Brain microvascular endothelial cell (primary cell): ENCODE measurements around the gene ZNF782.
A peak's percentile ranks its signal among the peaks of the same experiment; 100 is the strongest.

Source experiments
- DNase-seq: peaks from one replicate; pipeline ENCODE4 v3.0.0-alpha.2; 2020
- H3K27ac ChIP-seq: fragments of 250-450 bp; sonication (Bioruptor Pico); 2 replicates; pipeline ENCODE4 v1.5.1; 2020; ENCODE audit warnings: mild to moderate bottlenecking, moderate library complexity
- H3K27me3 ChIP-seq: fragments of 250-450 bp; sonication (Bioruptor Pico); replicated peaks from 2 replicates; pipeline ENCODE4 v1.5.1; 2020; ENCODE audit warnings: mild to moderate bottlenecking
- H3K36me3 ChIP-seq: fragments of 250-450 bp; sonication (Bioruptor Pico); replicated peaks from 2 replicates; pipeline ENCODE4 v1.5.1; 2020; ENCODE audit warnings: mild to moderate bottlenecking
- H3K4me3 ChIP-seq: 2 replicates; pipeline ENCODE4 v1.5.1; 2011; ENCODE audit warnings: low read depth, mild to moderate bottlenecking, control low read depth, low read length, moderate library complexity
- CTCF ChIP-seq: IDR thresholded peaks from 2 replicates; pipeline ENCODE4 v1.5.1; 2011; ENCODE audit warnings: low read depth, mild to moderate bottlenecking, moderate library complexity, low read length, control low read depth, inconsistent platforms; ENCODE audit errors: missing control alignments
- in situ Hi-C: cut with HindIII; loops from 2 replicates; pipeline ENCODE4 v1.10.0; 2017; ENCODE audit warnings: low sequenced_read_pairs, low pct_ligation_motif_present

Gene ZNF782

GRCh38 chr9:96781552-96781951 lies 72.8 kb downstream of the ZNF782 start:
- no peak for TF ChIP-seq CTCF
- in situ Hi-C loops, result no loop called here
- H3K36me3 ChIP-seq, result no peaks in the 10 kb centered on the region
- no peak for DNase-seq
- H3K4me3 ChIP-seq, result no peak overlapping the region
- H3K27ac ChIP-seq, result no peak overlapping the region
- H3K27me3 ChIP-seq, result no peaks in the 10 kb centered on the region

DNA sequence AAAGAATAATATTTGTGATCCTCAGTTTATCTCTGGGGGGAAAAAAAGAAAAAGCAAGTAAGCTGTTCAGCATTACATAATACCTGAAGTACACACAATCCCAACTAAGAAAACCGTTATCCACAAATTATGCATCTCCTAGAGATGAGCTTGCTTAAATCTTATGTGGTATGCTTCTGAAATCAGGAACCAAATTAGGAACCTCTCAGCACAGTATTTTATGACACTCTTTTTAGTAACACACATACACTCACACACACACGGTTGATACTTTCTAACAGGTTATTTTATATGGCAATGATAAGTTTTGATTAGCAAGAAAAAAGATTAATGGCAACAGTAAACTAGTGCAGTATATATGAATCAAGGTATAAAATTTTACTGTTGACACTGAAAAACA lies 75.2 kb downstream of the ZNF782 start:
- TF ChIP-seq CTCF, result no peak
- in situ Hi-C loops, result no loop called here
- Histone ChIP-seq H3K27ac (no peak overlapping the region), H3K36me3 (peaks cover 11% of the 10 kb centered on the region), H3K27me3 (no peaks in the 10 kb centered on the region), H3K4me3 (no peak overlapping the region)
- no peak for DNase-seq

GRCh38 chr9:96777426-96777864 lies 76.9 kb downstream of the ZNF782 start:
- in situ Hi-C loops, result no loop called here
- Histone ChIP-seq H3K36me3 (peaks cover 17% of the 10 kb centered on the region), H3K27ac (peak overlapping the region; percentile 2), H3K4me3 (peak overlapping the region; percentile 82), H3K27me3 (no peaks in the 10 kb centered on the region)
- DNase-seq, result no peak
- no peak for TF ChIP-seq CTCF

DNA sequence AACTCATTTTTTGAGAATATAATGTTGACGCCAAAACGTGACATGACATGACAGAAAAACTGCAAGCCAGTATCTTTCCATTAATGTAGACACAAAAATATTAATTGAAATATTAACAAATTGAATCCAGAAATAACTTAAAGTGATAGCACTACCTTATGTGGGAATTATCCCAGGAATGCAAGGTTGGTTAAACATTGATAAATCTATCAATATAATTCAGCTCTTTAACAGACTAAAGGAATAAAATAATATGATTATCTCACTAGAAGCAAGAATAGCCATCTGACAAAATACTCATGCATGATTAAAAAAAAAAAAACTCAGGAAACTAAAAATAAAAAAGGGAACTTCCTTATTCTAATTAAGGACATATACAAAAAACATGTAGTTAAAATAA lies 83.2 kb downstream of the ZNF782 start:
- Histone ChIP-seq H3K27me3 (no peaks in the 10 kb centered on the region), H3K36me3 (peaks cover 29% of the 10 kb centered on the region), H3K4me3 (no peak overlapping the region), H3K27ac (no peak overlapping the region)
- DNase-seq, result no peak
- no peak for TF ChIP-seq CTCF
- in situ Hi-C loops, result no loop called here

DNA sequence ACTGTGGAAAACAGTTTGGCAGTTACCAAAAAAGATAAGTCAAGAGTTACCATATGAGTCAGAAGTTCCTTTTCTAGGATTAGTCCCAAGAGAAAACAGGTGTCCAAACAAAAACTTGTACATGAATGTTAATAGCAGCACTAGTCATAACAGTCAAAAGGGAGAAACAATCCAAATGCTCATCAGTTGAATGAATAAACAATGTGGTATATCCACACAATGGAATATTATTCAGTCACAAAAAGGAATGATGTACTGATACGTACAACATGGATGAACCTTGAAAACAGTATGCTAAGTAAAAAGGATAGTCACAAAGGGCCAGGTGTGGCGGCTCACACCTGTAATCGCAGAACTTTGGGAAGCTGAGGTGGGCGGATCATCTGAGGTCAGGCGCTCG lies 84.3 kb downstream of the ZNF782 start:
- Histone ChIP-seq H3K4me3 (no peak overlapping the region), H3K27ac (no peak overlapping the region), H3K36me3 (peaks cover 34% of the 10 kb centered on the region), H3K27me3 (no peaks in the 10 kb centered on the region)
- in situ Hi-C loops, result no loop called here
- DNase-seq, result no peak
- TF ChIP-seq CTCF, result no peak
